Measurements from ENCODE around the gene PDE4A.
"Not testable (repeated sequence)": the region's sequence is repeated elsewhere in the genome, so short reads cannot be mapped to it uniquely, and the experiment has no call there.

PDE4A gene

GRCh38 chr19:10450191-10450852 is 30.0 kb downstream of the PDE4A start:
- in situ Hi-C loops (cut with HindIII; ENCODE audit: low sequenced_read_pairs) = no loop called here
- no peak overlapping the region for H3K4me3 ChIP-seq (ENCODE audit: low read depth, low read length)
- TF ChIP-seq CTCF (IDR thresholded peaks at IDR 0.05; ENCODE audit: low read depth, low read length) = no peak
- no peak for DNase-seq (ENCODE audit: low read depth, low spot score)

- in situ Hi-C loops (cut with HindIII; ENCODE audit: low sequenced_read_pairs) = no loop called here
- no peak for TF ChIP-seq CTCF (IDR thresholded peaks at IDR 0.05; ENCODE audit: low read depth, low read length)
- no peak for DNase-seq (ENCODE audit: low read depth, low spot score)
- H3K4me3 ChIP-seq (ENCODE audit: low read depth, low read length) = no peak overlapping the region
These were observed 30.7 kb downstream of the PDE4A start for GRCh38 chr19:10450853-10451609.

DNA sequence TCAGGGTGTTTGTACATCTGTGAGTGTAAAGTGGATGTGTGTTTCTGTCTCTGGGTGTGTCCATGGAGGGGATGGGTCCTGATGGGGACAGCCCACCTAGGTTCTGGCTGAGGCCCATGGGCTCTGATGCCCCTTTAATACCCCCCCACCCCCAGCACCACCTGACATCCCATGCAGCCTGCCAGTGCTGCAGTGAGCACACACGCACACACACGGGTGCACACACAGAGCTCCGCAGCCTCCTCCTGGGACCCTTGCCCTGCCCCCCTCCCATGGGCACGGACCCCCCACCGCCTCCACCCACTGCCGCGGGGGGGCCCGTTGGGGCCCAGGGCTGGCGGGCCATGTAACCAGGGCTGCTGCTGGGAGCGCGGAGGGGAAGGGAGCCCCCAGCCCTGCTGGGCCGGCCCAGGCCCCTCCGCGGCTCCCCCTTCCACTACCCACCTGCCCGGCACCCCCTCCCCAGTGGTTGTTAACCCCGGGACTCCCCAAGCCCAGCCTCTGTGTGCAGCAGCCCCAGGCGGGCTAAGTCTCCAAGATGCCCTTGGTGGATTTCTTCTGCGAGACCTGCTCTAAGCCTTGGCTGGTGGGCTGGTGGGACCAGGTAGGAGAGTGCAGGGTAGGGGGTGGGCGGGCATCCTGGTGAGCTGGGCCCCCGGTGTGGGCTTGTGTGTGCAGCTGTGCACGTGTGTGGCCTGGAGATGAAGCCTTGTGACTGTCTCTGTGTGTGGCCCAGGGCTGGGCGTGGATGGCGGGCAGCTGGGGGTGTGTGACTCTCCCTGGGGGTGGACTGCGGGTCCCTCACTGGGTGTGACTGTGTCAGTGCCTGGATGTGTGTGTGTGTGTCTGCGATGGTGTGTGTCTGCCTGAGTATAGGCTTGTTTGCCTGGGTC is 32.6 kb downstream of the PDE4A start:
- in situ Hi-C loops (cut with HindIII; ENCODE audit: low sequenced_read_pairs) = no loop called here
- TF ChIP-seq CTCF (IDR thresholded peaks at IDR 0.05; ENCODE audit: low read depth, low read length) = no peak
- H3K4me3 ChIP-seq (ENCODE audit: low read depth, low read length) = no peak overlapping the region
- DNase-seq (ENCODE audit: low read depth, low spot score) = no peak

DNA sequence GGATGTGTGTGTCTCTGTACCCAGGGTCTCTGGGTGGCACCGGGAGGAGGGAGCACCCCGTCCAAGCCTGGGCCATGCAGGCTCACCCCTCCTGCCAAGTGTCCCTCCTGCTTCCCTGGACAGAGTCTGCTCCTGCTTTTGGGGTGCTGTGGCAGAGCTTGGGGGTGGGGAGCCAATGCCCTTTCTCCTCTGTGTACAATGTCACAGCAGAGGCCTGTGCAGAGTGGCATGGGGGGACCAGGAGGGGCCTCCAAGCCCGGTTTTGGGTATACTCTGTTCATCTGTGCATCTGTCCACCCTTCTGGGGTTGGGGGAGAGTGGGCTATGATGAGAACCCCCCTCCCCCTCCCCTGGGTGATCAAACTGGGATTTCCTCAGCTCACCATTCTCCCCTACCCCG is 33.5 kb downstream of the PDE4A start:
- no peak overlapping the region for H3K4me3 ChIP-seq (ENCODE audit: low read depth, low read length)
- DNase-seq (ENCODE audit: low read depth, low spot score) = no peak
- in situ Hi-C loops (cut with HindIII; ENCODE audit: low sequenced_read_pairs) = no loop called here
- no peak for TF ChIP-seq CTCF (IDR thresholded peaks at IDR 0.05; ENCODE audit: low read depth, low read length)

- in situ Hi-C loops (cut with HindIII; ENCODE audit: low sequenced_read_pairs) = no loop called here
- no peak for DNase-seq (ENCODE audit: low read depth, low spot score)
- no peak for TF ChIP-seq CTCF (IDR thresholded peaks at IDR 0.05; ENCODE audit: low read depth, low read length)
- no peak overlapping the region for H3K4me3 ChIP-seq (ENCODE audit: low read depth, low read length)
These were observed 33.9 kb downstream of the PDE4A start for GRCh38 chr19:10454267-10454666.

DNA sequence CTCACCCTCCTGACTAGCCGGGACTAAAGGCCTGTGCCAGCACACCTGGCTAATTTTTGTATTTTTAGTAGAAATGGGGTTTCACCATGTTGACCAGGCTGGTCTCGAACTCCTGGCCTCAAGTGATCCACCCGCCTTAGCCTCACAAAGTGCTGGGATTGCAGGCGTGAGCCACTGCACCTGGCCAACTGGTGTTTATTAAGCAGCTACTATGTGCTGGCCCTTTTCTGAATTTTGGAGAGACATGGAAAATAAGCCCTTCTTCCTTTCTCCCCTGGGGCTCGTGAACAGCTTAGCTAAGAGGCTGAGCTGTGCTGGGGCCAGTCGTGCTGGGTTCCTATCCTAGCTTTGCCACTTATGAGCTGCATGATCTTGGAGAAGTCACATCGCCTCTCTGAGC is 38.4 kb downstream of the PDE4A start:
- in situ Hi-C loops (cut with HindIII; ENCODE audit: low sequenced_read_pairs); H3K4me3 ChIP-seq (ENCODE audit: low read depth, low read length); DNase-seq (ENCODE audit: low read depth, low spot score): not testable (repeated sequence)
